Activated T-helper 17 cell treated with anti-CD3 and anti-CD28 coated beads, Interleukin-2, amount 50 U/mL, for 72 hours (primary cell): Measurements from ENCODE around the gene VGLL4. TPM values are rescaled to one million over a fixed set of nuclear protein-coding genes. Genes with fewer than 3 reads are reported as not detected.

Source experiments
- ATAC-seq: fragments of 150-1000 bp; cut with Tn5 transposase; replicated peaks from 2 replicates; pipeline ENCODE4 v1.10.0; 2021; ENCODE audit warnings: mild to moderate bottlenecking, moderate library complexity
- H3K27ac Mint-ChIP-seq: one replicate; pipeline ENCODE4 v1.8.0; 2022; ENCODE audit warnings: mixed read lengths
- H3K27me3 Mint-ChIP-seq: one replicate; pipeline ENCODE4 v1.8.0; 2022; ENCODE audit warnings: mixed read lengths
- H3K36me3 Mint-ChIP-seq: one replicate; pipeline ENCODE4 v1.8.0; 2022; ENCODE audit warnings: low read depth, mild to moderate bottlenecking, mixed read lengths
- H3K4me1 Mint-ChIP-seq: one replicate; pipeline ENCODE4 v1.8.0; 2022; ENCODE audit warnings: mixed read lengths
- H3K4me3 Mint-ChIP-seq: one replicate; pipeline ENCODE4 v1.8.0; 2022; ENCODE audit warnings: mild to moderate bottlenecking, mixed read lengths
- H3K9me3 Mint-ChIP-seq: one replicate; pipeline ENCODE4 v1.8.0; 2022; ENCODE audit warnings: mixed read lengths
- total RNA-seq, 2 donors: library from RNA; stranded (reverse); gene quantifications; one replicate each; pipeline ENCODE4 v1.2.3, GENCODE V29; 2022

The VGLL4 gene
- total RNA-seq, 2 donors from 2014 or later, result 34.3 to 42.4 TPM

- Mint-ChIP-seq H3K27me3 (no peaks in the 10 kb centered on the region), H3K9me3 (no peaks in the 10 kb centered on the region), H3K4me1 (no peaks in the 10 kb centered on the region), H3K4me3 (no peak overlapping the region), H3K36me3 (peaks cover 41% of the 10 kb centered on the region), H3K27ac (no peak overlapping the region)
- ATAC-seq, result no peak
Observed at GRCh38 chr3:11566478-11566877, 77.2 kb downstream of the VGLL4 start.

GRCh38 chr3:11565932-11566331 is 77.8 kb downstream of the VGLL4 start:
- Mint-ChIP-seq H3K27ac (no peak overlapping the region), H3K4me3 (no peak overlapping the region), H3K4me1 (no peaks in the 10 kb centered on the region), H3K36me3 (peaks cover 42% of the 10 kb centered on the region), H3K27me3 (no peaks in the 10 kb centered on the region), H3K9me3 (no peaks in the 10 kb centered on the region)
- ATAC-seq, result no peak

- Mint-ChIP-seq H3K36me3 (peaks cover 47% of the 10 kb centered on the region), H3K9me3 (no peaks in the 10 kb centered on the region), H3K4me3 (no peak overlapping the region), H3K4me1 (no peaks in the 10 kb centered on the region), H3K27ac (no peak overlapping the region), H3K27me3 (no peaks in the 10 kb centered on the region)
- ATAC-seq, result no peak
Observed at GRCh38 chr3:11565492-11565891, 78.2 kb downstream of the VGLL4 start.

- no peaks in the 10 kb centered on the region for H3K9me3 Mint-ChIP-seq
- H3K4me3 Mint-ChIP-seq, result no peak overlapping the region
- no peaks in the 10 kb centered on the region for H3K27me3 Mint-ChIP-seq
- H3K4me1 Mint-ChIP-seq, result no peaks in the 10 kb centered on the region
- H3K27ac Mint-ChIP-seq, result no peak overlapping the region
- H3K36me3 Mint-ChIP-seq, result peaks cover 51% of the 10 kb centered on the region
- ATAC-seq, result no peak
Observed at GRCh38 chr3:11565072-11565471, 78.6 kb downstream of the VGLL4 start.

GRCh38 chr3:11564577-11565001 is 79.1 kb downstream of the VGLL4 start:
- Mint-ChIP-seq H3K36me3 (peaks cover 56% of the 10 kb centered on the region), H3K4me1 (no peaks in the 10 kb centered on the region), H3K27me3 (no peaks in the 10 kb centered on the region), H3K9me3 (no peaks in the 10 kb centered on the region), H3K4me3 (no peak overlapping the region), H3K27ac (no peak overlapping the region)
- ATAC-seq, result no peak

- no peak for ATAC-seq
- Mint-ChIP-seq H3K4me3 (no peak overlapping the region), H3K27ac (peak overlapping the region; percentile 44), H3K4me1 (no peaks in the 10 kb centered on the region), H3K27me3 (no peaks in the 10 kb centered on the region), H3K36me3 (peaks cover 56% of the 10 kb centered on the region), H3K9me3 (no peaks in the 10 kb centered on the region)
Observed at GRCh38 chr3:11563865-11564185, 79.9 kb downstream of the VGLL4 start.

GRCh38 chr3:11563159-11563864 is 80.4 kb downstream of the VGLL4 start:
- H3K9me3 Mint-ChIP-seq, result no peaks in the 10 kb centered on the region
- ATAC-seq, result no peak
- peak overlapping the region; percentile 44 for H3K27ac Mint-ChIP-seq
- H3K27me3 Mint-ChIP-seq, result no peaks in the 10 kb centered on the region
- peaks cover 60% of the 10 kb centered on the region for H3K36me3 Mint-ChIP-seq
- H3K4me1 Mint-ChIP-seq, result no peaks in the 10 kb centered on the region
- no peak overlapping the region for H3K4me3 Mint-ChIP-seq

GRCh38 chr3:11562277-11562881 is 81.3 kb downstream of the VGLL4 start:
- no peaks in the 10 kb centered on the region for H3K9me3 Mint-ChIP-seq
- no peak for ATAC-seq
- no peak overlapping the region for H3K4me3 Mint-ChIP-seq
- H3K27ac Mint-ChIP-seq, result no peak overlapping the region
- H3K36me3 Mint-ChIP-seq, result peaks cover 63% of the 10 kb centered on the region
- no peaks in the 10 kb centered on the region for H3K27me3 Mint-ChIP-seq
- no peaks in the 10 kb centered on the region for H3K4me1 Mint-ChIP-seq

- H3K27me3 Mint-ChIP-seq, result no peaks in the 10 kb centered on the region
- ATAC-seq, result no peak
- H3K9me3 Mint-ChIP-seq, result no peaks in the 10 kb centered on the region
- peaks cover 67% of the 10 kb centered on the region for H3K36me3 Mint-ChIP-seq
- no peaks in the 10 kb centered on the region for H3K4me1 Mint-ChIP-seq
- H3K27ac Mint-ChIP-seq, result peak overlapping the region; percentile 63
- no peak overlapping the region for H3K4me3 Mint-ChIP-seq
Observed at GRCh38 chr3:11560746-11561145, 83.0 kb downstream of the VGLL4 start.

GRCh38 chr3:11559816-11560633 is 83.7 kb downstream of the VGLL4 start:
- Mint-ChIP-seq H3K36me3 (peaks cover 65% of the 10 kb centered on the region), H3K4me3 (no peak overlapping the region), H3K9me3 (no peaks in the 10 kb centered on the region), H3K27me3 (no peaks in the 10 kb centered on the region), H3K4me1 (no peaks in the 10 kb centered on the region), H3K27ac (peak overlapping the region; percentile 63)
- ATAC-seq, result no peak

GRCh38 chr3:11558918-11559815 is 84.5 kb downstream of the VGLL4 start:
- H3K4me3 Mint-ChIP-seq, result no peak overlapping the region
- H3K27ac Mint-ChIP-seq, result no peak overlapping the region
- no peak for ATAC-seq
- H3K9me3 Mint-ChIP-seq, result no peaks in the 10 kb centered on the region
- H3K27me3 Mint-ChIP-seq, result no peaks in the 10 kb centered on the region
- peaks cover 64% of the 10 kb centered on the region for H3K36me3 Mint-ChIP-seq
- H3K4me1 Mint-ChIP-seq, result no peaks in the 10 kb centered on the region

GRCh38 chr3:11558411-11558903 is 85.3 kb downstream of the VGLL4 start:
- Mint-ChIP-seq H3K4me3 (no peak overlapping the region), H3K4me1 (no peaks in the 10 kb centered on the region), H3K36me3 (peaks cover 57% of the 10 kb centered on the region), H3K9me3 (no peaks in the 10 kb centered on the region), H3K27me3 (no peaks in the 10 kb centered on the region), H3K27ac (peak overlapping the region; percentile 20)
- ATAC-seq, result no peak

- Mint-ChIP-seq H3K4me3 (no peak overlapping the region), H3K4me1 (no peaks in the 10 kb centered on the region), H3K27ac (peak overlapping the region; percentile 20), H3K27me3 (no peaks in the 10 kb centered on the region), H3K36me3 (peaks cover 54% of the 10 kb centered on the region), H3K9me3 (no peaks in the 10 kb centered on the region)
- peak; percentile 63 for ATAC-seq
Observed at GRCh38 chr3:11558002-11558401, 85.7 kb downstream of the VGLL4 start.
